GM12874 (cell line): ENCODE data around the gene TNKS1BP1.

Experiments used
- CTCF ChIP-seq: IDR thresholded peaks from 2 replicates; pipeline ENCODE4 v1.5.1; 2011; ENCODE audit warnings: low read depth, mild to moderate bottlenecking, control low read depth, low read length, moderate library complexity; ENCODE audit not compliant: insufficient read depth

The TNKS1BP1 gene

GRCh38 chr11:57276169-57276970 lies 48.4 kb downstream of the TNKS1BP1 start:
- TF ChIP-seq CTCF, result no peak

- no peak for TF ChIP-seq CTCF
Measured at GRCh38 chr11:57275582-57275981, 49.2 kb downstream of the TNKS1BP1 start.

GRCh38 chr11:57274904-57275498 lies 49.8 kb downstream of the TNKS1BP1 start:
- TF ChIP-seq CTCF, result no peak

GRCh38 chr11:57273448-57274058 lies 51.2 kb downstream of the TNKS1BP1 start:
- TF ChIP-seq CTCF, result no peak

GRCh38 chr11:57269571-57270021 lies 55.2 kb downstream of the TNKS1BP1 start:
- TF ChIP-seq CTCF, result no peak

GRCh38 chr11:57266157-57266556 lies 58.6 kb downstream of the TNKS1BP1 start:
- TF ChIP-seq CTCF, result no peak

- no peak for TF ChIP-seq CTCF
Measured at GRCh38 chr11:57263351-57263750, 61.4 kb downstream of the TNKS1BP1 start.
